Sigmoid colon (tissue), 4 donors: ENCODE measurements around the gene MAPRE3.

Experiments
- EP300 ChIP-seq, 4 donors: sonication (generic); formaldehyde crosslinking; IDR thresholded peaks; one replicate each; pipeline ENCODE4 v1.6.1; 2017; ENCODE audit warnings: antibody characterized with exemption in 4 of 4
- POLR2A ChIP-seq, 2 donors: fragments of 450-650 bp; IDR thresholded peaks; one replicate each; pipeline ENCODE4 v1.6.1; 2016; ENCODE audit warnings: antibody characterized with exemption in 2 of 2, mild to moderate bottlenecking in 2 of 2, moderate library complexity in 2 of 2
- POLR2AphosphoS5 ChIP-seq, 4 donors: sonication (generic); formaldehyde crosslinking; IDR thresholded peaks; one replicate each; pipeline ENCODE4 v1.6.1; 2017; ENCODE audit warnings: antibody characterized with exemption in 4 of 4
- TF ChIP-seq, protein P1 (sequence below), 4 experiments: fragments of 450-650 bp in 3 of 4; fragments of 200-600 bp in 1 of 4; IDR thresholded peaks; one replicate each; pipeline ENCODE4 v1.5.1; 2016 to 2019; ENCODE audit warnings: antibody characterized with exemption in 4 of 4, mild to moderate bottlenecking in 3 of 4, moderate library complexity in 2 of 4

DNA sequence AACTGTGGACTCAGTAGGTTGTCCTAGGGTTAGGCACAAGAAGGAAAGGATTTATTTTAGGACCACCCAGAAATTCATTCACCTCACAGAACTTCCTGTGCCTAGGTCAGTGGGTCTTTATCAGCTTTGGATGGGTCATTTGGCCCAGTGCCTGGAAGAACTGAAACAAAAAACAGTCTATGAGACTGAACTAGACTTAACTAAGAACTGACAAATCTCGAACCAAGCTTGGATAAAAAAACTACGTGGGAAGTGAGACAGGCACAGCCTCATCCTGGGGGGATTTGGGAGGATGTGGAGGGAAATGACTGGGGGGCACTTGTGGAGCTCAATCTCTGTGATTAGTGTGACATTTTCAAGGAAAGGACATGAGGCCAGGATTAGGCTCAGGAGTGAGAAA lies 103.3 kb downstream of the MAPRE3 start:
- TF ChIP-seq, protein P1, sequence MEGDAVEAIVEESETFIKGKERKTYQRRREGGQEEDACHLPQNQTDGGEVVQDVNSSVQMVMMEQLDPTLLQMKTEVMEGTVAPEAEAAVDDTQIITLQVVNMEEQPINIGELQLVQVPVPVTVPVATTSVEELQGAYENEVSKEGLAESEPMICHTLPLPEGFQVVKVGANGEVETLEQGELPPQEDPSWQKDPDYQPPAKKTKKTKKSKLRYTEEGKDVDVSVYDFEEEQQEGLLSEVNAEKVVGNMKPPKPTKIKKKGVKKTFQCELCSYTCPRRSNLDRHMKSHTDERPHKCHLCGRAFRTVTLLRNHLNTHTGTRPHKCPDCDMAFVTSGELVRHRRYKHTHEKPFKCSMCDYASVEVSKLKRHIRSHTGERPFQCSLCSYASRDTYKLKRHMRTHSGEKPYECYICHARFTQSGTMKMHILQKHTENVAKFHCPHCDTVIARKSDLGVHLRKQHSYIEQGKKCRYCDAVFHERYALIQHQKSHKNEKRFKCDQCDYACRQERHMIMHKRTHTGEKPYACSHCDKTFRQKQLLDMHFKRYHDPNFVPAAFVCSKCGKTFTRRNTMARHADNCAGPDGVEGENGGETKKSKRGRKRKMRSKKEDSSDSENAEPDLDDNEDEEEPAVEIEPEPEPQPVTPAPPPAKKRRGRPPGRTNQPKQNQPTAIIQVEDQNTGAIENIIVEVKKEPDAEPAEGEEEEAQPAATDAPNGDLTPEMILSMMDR (IDR thresholded peaks at IDR 0.05), result no peak
- TF ChIP-seq EP300 (IDR thresholded peaks at IDR 0.05), result no peak
- TF ChIP-seq POLR2A (IDR thresholded peaks at IDR 0.05), result no peak
- no peak for TF ChIP-seq POLR2AphosphoS5 (IDR thresholded peaks at IDR 0.05)
